AG04450 (cell line): ENCODE data around the gene DGKE. TPM values are rescaled to one million over a fixed set of nuclear protein-coding genes. Genes with fewer than 3 reads are reported as not detected.

ENCODE experiments used
- CTCF ChIA-PET: fragments of 300-600, 350-600 bp; formaldehyde crosslinking; extraction: SDS; loops from one replicate; lab custom pipeline; 2022; ENCODE audit warnings: antibody characterized with exemption, inconsistent platforms; lab: Charles Lee
- POLR2A ChIA-PET: fragments of 350-600 bp; formaldehyde crosslinking; extraction: SDS; loops from one replicate; lab custom pipeline; 2021; ENCODE audit warnings: antibody characterized with exemption, inconsistent platforms; lab: Yijun Ruan, JAX
- DNase-seq: peaks from one replicate; pipeline ENCODE4 v3.0.0-alpha.2; 2011; ENCODE audit warnings: low read depth, low spot score
- H3K27ac ChIP-seq: one replicate; pipeline ENCODE4 v1.5.1; 2012; ENCODE audit warnings: low read depth, low read length, control low read depth
- H3K27me3 ChIP-seq: one replicate; pipeline ENCODE4 v1.6.0; 2012; ENCODE audit warnings: low read length; ENCODE audit not compliant: control insufficient read depth, insufficient read depth
- H3K4me3 ChIP-seq: 2 replicates; pipeline ENCODE4 v1.5.1; 2011; ENCODE audit warnings: mild to moderate bottlenecking, low read depth, low read length, control low read depth
- H3K9me3 ChIP-seq: 2 replicates; pipeline ENCODE4 v1.5.1; 2012; ENCODE audit warnings: low read length; ENCODE audit not compliant: control insufficient read depth, insufficient read depth
- CTCF ChIP-seq: IDR thresholded peaks from 2 replicates; pipeline ENCODE4 v1.5.1; 2011; ENCODE audit warnings: low read depth, low read length, control low read depth, inconsistent platforms
- polyA plus RNA-seq: library from polyadenylated mRNA; depleted of rRNA; stranded (reverse); fragments of >200 nt; gene quantifications from 2 replicates; pipeline ENCODE4 v1.2.3, GENCODE V29; 2011

DGKE gene
- polyA plus RNA-seq, 1 experiment, result 2.3 TPM

DNA sequence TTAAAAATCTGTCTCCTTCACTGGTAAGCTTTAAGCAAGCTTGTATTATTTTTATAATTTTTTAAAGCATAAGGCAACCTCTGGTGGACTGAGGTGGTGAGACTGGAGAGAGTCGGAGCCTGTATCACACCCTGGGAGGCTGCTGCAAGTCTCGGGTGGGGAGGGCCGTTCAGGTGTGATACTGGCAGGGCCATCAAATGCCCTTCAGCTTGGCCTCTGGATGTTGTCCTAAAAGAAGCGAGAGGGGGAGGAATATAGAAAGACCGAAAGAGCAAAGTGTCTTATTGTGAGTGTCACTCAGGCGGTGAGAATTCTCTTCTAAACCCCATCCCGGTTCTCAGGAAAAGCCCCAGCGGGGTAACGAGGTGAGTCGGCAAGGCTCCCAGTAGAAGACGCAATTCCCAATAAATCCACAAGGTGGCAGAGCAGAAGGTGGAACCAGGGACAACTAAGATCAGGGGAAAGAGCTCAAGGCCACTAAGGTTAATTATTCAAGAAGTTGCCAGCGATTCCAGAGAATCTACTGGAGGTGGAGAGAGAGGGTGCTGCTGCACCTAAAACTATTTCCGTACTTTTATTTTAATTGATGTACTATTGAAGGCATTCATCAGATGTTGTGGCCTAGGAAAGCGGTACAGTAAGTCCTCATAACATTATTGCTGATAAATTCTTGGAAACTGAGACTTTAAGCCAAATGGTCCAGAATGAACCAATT, 14.4 kb upstream of the DGKE start:
- Histone ChIP-seq H3K27me3 (no peaks in the 10 kb centered on the region), H3K27ac (no peak overlapping the region), H3K4me3 (no peak overlapping the region), H3K9me3 (no peaks in the 10 kb centered on the region)
- POLR2A ChIA-PET, result no interaction called here
- CTCF ChIA-PET, result interaction anchor here (0.5 to 5.4 kb wide), 67 partner anchors 9 to 1198 kb away, joined by 3 to 70 read pairs (median 5); partner anchors contain the start of genes COIL, DGKE, NOG and SCPEP1
- peak; percentile 80 for TF ChIP-seq CTCF
- peak; percentile 18 for DNase-seq

- no peak for DNase-seq
- Histone ChIP-seq H3K27ac (no peak overlapping the region), H3K4me3 (no peak overlapping the region), H3K9me3 (no peaks in the 10 kb centered on the region), H3K27me3 (no peaks in the 10 kb centered on the region)
- ChIA-PET CTCF (interaction anchor here (0.5 to 5.4 kb wide), 61 partner anchors 8 to 1198 kb away, joined by 3 to 70 read pairs (median 5); partner anchors contain the start of genes COIL, DGKE, NOG and SCPEP1), POLR2A (no interaction called here)
- no peak for TF ChIP-seq CTCF
Measured at GRCh38 chr17:56820207-56820606, 13.7 kb upstream of the DGKE start.

- DNase-seq, result no peak
- ChIA-PET CTCF (interaction anchor here (5.4 kb wide), 1 partner anchor 117 kb away, joined by 70 read pairs; no protein-coding TSS in a partner anchor), POLR2A (no interaction called here)
- H3K9me3 ChIP-seq, result no peaks in the 10 kb centered on the region
- H3K27me3 ChIP-seq, result no peaks in the 10 kb centered on the region
- H3K27ac ChIP-seq, result no peak overlapping the region
- H3K4me3 ChIP-seq, result no peak overlapping the region
- TF ChIP-seq CTCF, result no peak
Measured at GRCh38 chr17:56821847-56822534, 12.0 kb upstream of the DGKE start.

DNA sequence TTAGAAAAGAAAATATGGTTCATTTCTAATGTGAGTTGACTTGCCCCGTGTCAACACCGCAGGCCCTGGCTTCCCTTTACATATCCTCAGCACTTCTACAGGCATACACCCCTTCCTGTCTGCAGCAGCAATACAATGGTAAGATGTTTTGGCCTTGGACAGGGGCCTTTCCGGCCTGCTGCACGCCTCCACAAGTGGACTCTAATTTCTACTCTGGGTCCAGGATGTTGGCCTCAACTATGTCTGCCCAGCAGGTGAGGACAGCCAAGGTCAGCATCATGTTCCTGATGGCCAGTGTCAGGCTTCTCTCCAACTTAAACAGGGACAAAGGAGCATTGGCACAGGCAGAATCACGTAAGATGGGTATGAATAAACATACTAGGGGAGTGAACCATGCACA, 11.2 kb upstream of the DGKE start:
- Histone ChIP-seq H3K27ac (no peak overlapping the region), H3K9me3 (no peaks in the 10 kb centered on the region), H3K4me3 (no peak overlapping the region), H3K27me3 (no peaks in the 10 kb centered on the region)
- POLR2A ChIA-PET, result no interaction called here
- no peak for TF ChIP-seq CTCF
- CTCF ChIA-PET, result no interaction called here
- no peak for DNase-seq

DNA sequence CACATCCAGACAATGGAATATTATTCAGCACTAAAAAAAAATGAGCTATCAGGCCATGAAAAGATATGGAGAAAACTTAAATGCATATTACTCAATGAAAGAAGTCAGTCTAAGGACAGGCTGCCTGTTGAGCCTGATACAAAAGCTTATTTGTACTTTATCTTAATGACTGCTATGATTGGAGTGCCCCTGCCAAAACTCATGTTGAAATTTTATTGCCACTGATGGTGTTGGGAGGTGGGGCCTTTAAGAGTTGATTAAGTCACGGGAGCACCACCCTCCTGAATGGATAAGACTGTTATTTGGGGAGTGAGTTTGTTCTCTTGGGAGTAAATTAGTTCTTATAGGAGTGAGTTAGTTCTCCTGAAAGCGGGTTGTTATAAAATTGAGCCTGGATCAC, 10.1 kb upstream of the DGKE start:
- Histone ChIP-seq H3K27me3 (no peaks in the 10 kb centered on the region), H3K4me3 (no peak overlapping the region), H3K9me3 (no peaks in the 10 kb centered on the region), H3K27ac (no peak overlapping the region)
- DNase-seq, result no peak
- TF ChIP-seq CTCF, result no peak
- CTCF ChIA-PET, result interaction anchor here (1.1 to 1.7 kb wide), 2 partner anchors 43 to 186 kb away, joined by 3 to 4 read pairs; no protein-coding TSS in a partner anchor
- POLR2A ChIA-PET, result no interaction called here
